Astrocyte of the spinal cord (primary cell): ENCODE results near the gene RFX8.

ENCODE experiments used
- DNase-seq: peaks from one replicate; pipeline ENCODE4 v3.0.0; 2011; ENCODE audit warnings: low read depth, low spot score
- H3K4me3 ChIP-seq: 2 replicates; pipeline ENCODE4 v1.5.1; 2011; ENCODE audit warnings: low read depth, mild to moderate bottlenecking, low read length, moderate library complexity
- CTCF ChIP-seq: IDR thresholded peaks from 2 replicates; pipeline ENCODE4 v1.5.1; 2012; ENCODE audit warnings: low read depth, mild to moderate bottlenecking, low read length, inconsistent platforms
- in situ Hi-C: cut with HindIII; loops from 2 replicates; pipeline ENCODE4 v1.10.0; 2017; ENCODE audit warnings: low sequenced_read_pairs

The RFX8 gene

GRCh38 chr2:101379091-101379490 lies 95.8 kb downstream of the RFX8 start:
- DNase-seq = no peak
- in situ Hi-C loops = no loop called here
- no peak overlapping the region for H3K4me3 ChIP-seq
- no peak for TF ChIP-seq CTCF

- no peak for TF ChIP-seq CTCF
- no peak for DNase-seq
- in situ Hi-C loops = no loop called here
- no peak overlapping the region for H3K4me3 ChIP-seq
These were observed 99.3 kb downstream of the RFX8 start for GRCh38 chr2:101375653-101376052.

- no peak for TF ChIP-seq CTCF
- H3K4me3 ChIP-seq = no peak overlapping the region
- DNase-seq = no peak
- in situ Hi-C loops = no loop called here
These were observed 99.9 kb downstream of the RFX8 start for GRCh38 chr2:101374821-101375561.

- in situ Hi-C loops = no loop called here
- DNase-seq = no peak
- no peak overlapping the region for H3K4me3 ChIP-seq
- TF ChIP-seq CTCF = no peak
These were observed 102.1 kb downstream of the RFX8 start for GRCh38 chr2:101372792-101373191.

- no peak for DNase-seq
- no peak overlapping the region for H3K4me3 ChIP-seq
- no peak for TF ChIP-seq CTCF
- in situ Hi-C loops = no loop called here
These were observed 103.3 kb downstream of the RFX8 start for GRCh38 chr2:101371636-101372035.

GRCh38 chr2:101369100-101369499 lies 105.8 kb downstream of the RFX8 start:
- TF ChIP-seq CTCF = no peak
- H3K4me3 ChIP-seq = no peak overlapping the region
- no peak for DNase-seq
- in situ Hi-C loops = no loop called here
